K562 (cell line): ENCODE measurements around the gene ZNF512B. TPM values are rescaled to one million over a fixed set of nuclear protein-coding genes. Genes with fewer than 3 reads are reported as not detected.
A peak's percentile ranks its signal among the peaks of the same experiment; 100 is the strongest.

Experiments used
- ATAC-seq: fragments of 200-7000 bp; cut with Tn5 transposase; 3 replicates; pipeline ENCODE4 v1.9.1; 2020; ENCODE audit warnings: moderate library complexity
- BruUV-seq: library from RNA; stranded (reverse); fragments of 400-500 nt; replicated peaks from 2 replicates; lab custom pipeline; 2021; lab: Mats Ljungman, UMichigan
- CTCF ChIA-PET: fragments of 300-600 bp; formaldehyde crosslinking; extraction: SDS; loops from one replicate; lab custom pipeline; 2021; ENCODE audit warnings: low intra/inter-chr PET ratio; lab: Yijun Ruan, JAX
- POLR2A ChIA-PET: fragments of 300-600, 350-650 bp; sonication (Branson Sonifier 250); formaldehyde crosslinking; extraction: SDS; loops from one replicate; lab custom pipeline; 2021; ENCODE audit warnings: antibody characterized with exemption, inconsistent platforms; lab: Yijun Ruan, JAX
- DNase-seq, 4 experiments: peaks; one replicate each; pipeline versions ENCODE4 v3.0.0 to v3.0.0-alpha.2; 2011 to 2018; ENCODE audit warnings: low spot score in 3 of 4, mixed read lengths in 3 of 4; ENCODE audit errors: extremely low read depth in 1 of 4
- FAIRE-seq: peaks from 2 replicates; lab custom pipeline; 2011; peaks lifted over from hg19 to GRCh38; lab: Jason Lieb, UNC
- H2AFZ ChIP-seq: 2 replicates; pipeline ENCODE4 v1.6.0; 2011; ENCODE audit warnings: low read depth, low read length, control low read depth, inconsistent platforms
- H3K27ac ChIP-seq: fragments of 200-600 bp; 3 replicates; pipeline ENCODE4 v1.8.0; 2011; ENCODE audit warnings: low read depth, mild to moderate bottlenecking, control low read depth, inconsistent platforms, low read length, moderate library complexity, mixed read lengths; ENCODE audit errors: extremely low read depth
- H3K27me3 ChIP-seq, 2 experiments: fragments of 300-600 bp in 1 of 2; 2 replicates in 1 of 2; 3 replicates in 1 of 2; pipeline versions ENCODE4 v1.6.0 to v1.8.0; 2011; ENCODE audit warnings: inconsistent platforms in 2 of 2, low read length in 2 of 2, mild to moderate bottlenecking in 1 of 2, mixed read lengths in 1 of 2, moderate library complexity in 1 of 2; ENCODE audit not compliant: control insufficient read depth in 2 of 2, insufficient read depth in 2 of 2
- H3K36me3 ChIP-seq: fragments of 300-600 bp; 3 replicates; pipeline ENCODE4 v1.8.0; 2011; ENCODE audit warnings: mild to moderate bottlenecking, low read length, inconsistent platforms; ENCODE audit not compliant: control insufficient read depth, insufficient read depth
- H3K4me1 ChIP-seq, 2 experiments: fragments of 200-600 bp in 1 of 2; replicated peaks in 1 of 2; 2 replicates in 1 of 2; 3 replicates in 1 of 2; pipeline versions ENCODE4 v1.5.1 to v1.8.0; 2011; ENCODE audit warnings: inconsistent platforms in 2 of 2, low read length in 2 of 2, mild to moderate bottlenecking in 1 of 2, mixed read lengths in 1 of 2, moderate library complexity in 1 of 2; ENCODE audit not compliant: control insufficient read depth in 2 of 2, insufficient read depth in 2 of 2
- H3K4me2 ChIP-seq: 2 replicates; pipeline ENCODE4 v1.6.1; 2011; ENCODE audit warnings: low read length, control low read depth, inconsistent platforms, mixed read lengths; ENCODE audit not compliant: insufficient read depth
- H3K4me3 ChIP-seq: fragments of 200-600 bp; sonication (generic), shearing (Covaris generic); 2 replicates; pipeline ENCODE4 v1.5.1; 2016; ENCODE audit warnings: control low read depth, inconsistent platforms
- H3K79me2 ChIP-seq: fragments of 200-600 bp; 3 replicates; pipeline ENCODE4 v1.8.0; 2011; ENCODE audit warnings: low read length, inconsistent platforms; ENCODE audit not compliant: control insufficient read depth, insufficient read depth
- H3K9ac ChIP-seq, 2 experiments: 2 replicates each; pipeline versions ENCODE4 v1.6.0 to v1.6.1; 2011; ENCODE audit warnings: low read depth in 2 of 2, low read length in 2 of 2, control low read depth in 1 of 2, inconsistent platforms in 1 of 2, mild to moderate bottlenecking in 1 of 2, mixed read lengths in 1 of 2; ENCODE audit not compliant: insufficient read depth in 1 of 2
- H3K9me1 ChIP-seq: one replicate; pipeline ENCODE4 v1.6.0; 2011; ENCODE audit warnings: inconsistent platforms, mild to moderate bottlenecking, low read length, moderate library complexity; ENCODE audit not compliant: control insufficient read depth, insufficient read depth
- H3K9me3 ChIP-seq: replicated peaks from 2 replicates; pipeline ENCODE4 v1.5.1; 2011; ENCODE audit warnings: low read depth, low read length, inconsistent platforms; ENCODE audit not compliant: control insufficient read depth, insufficient read depth
- H4K20me1 ChIP-seq: replicated peaks from 2 replicates; pipeline ENCODE4 v1.6.1; 2011; ENCODE audit warnings: low read length, inconsistent platforms, mixed read lengths; ENCODE audit not compliant: control insufficient read depth, insufficient read depth
- HDAC8 ChIP-seq: fragments of 450-650 bp; IDR thresholded peaks from 2 replicates; pipeline ENCODE4 v1.6.1; 2016; ENCODE audit warnings: mild to moderate bottlenecking, missing genetic modification characterization, moderate library complexity, missing compliant biosample characterization
- MIER1 ChIP-seq: fragments of 450-650 bp; IDR thresholded peaks from 2 replicates; pipeline ENCODE4 v1.6.1; 2016; ENCODE audit warnings: antibody characterized with exemption, mild to moderate bottlenecking, low read depth
- POLR2G ChIP-seq: fragments of 200-400 bp; formaldehyde crosslinking; IDR thresholded peaks from 2 replicates; pipeline ENCODE4 v1.6.1; 2017; ENCODE audit warnings: low read depth, mild to moderate bottlenecking, antibody characterized with exemption, low read length, moderate library complexity
- WGBS: fragments of 100-300 bp; shearing (Covaris generic); methylation state at CpG from one replicate; pipeline ENCODE4 v1.1.6; 2016; ENCODE audit warnings: low coverage, mixed read lengths; ENCODE audit not compliant: insufficient coverage; ENCODE audit errors: missing lambda C conversion rate; 5-methylcytosine and 5-hydroxymethylcytosine counted together
- in situ Hi-C: fragments of 300-500 bp; cut with MboI; formaldehyde crosslinking; loops from 4 replicates; pipeline ENCODE4 v1.15.0; 2018; ENCODE audit warnings: inconsistent platforms, mixed read lengths
- intact Hi-C: fragments of 100-400 bp; cut with micrococcal nuclease; formaldehyde crosslinking; loops from 2 replicates; pipeline ENCODE4 v1.14.2; 2022
- polyA plus RNA-seq, 8 experiments: library from polyadenylated mRNA; depleted of rRNA in 4 of 8; stranded (reverse) in 5 of 8; unstranded in 3 of 8; fragments of >200 nt; fragmentation: Nextera tagmentation in 2 of 8; fragmentation: Illumina TruSeq in 1 of 8; extraction: Ambion mirVana in 2 of 8; extraction: Trizol in 1 of 8; gene quantifications; 2 replicates each; pipeline versions ENCODE4 v1.2.1 to v1.2.3, GENCODE V29; 2011 to 2014; ENCODE audit warnings: inconsistent platforms in 1 of 8, missing spikeins in 1 of 8
- total RNA-seq, 7 experiments: library from RNA; depleted of rRNA in 6 of 7; stranded (reverse); fragments of >200 nt in 6 of 7; fragmentation: Illumina TruSeq in 2 of 7; extraction: Trizol in 2 of 7; gene quantifications; 2 replicates each; pipeline versions ENCODE4 v1.2.1 to v1.2.3, GENCODE V29; 2011 to 2021; ENCODE audit warnings: low replicate concordance in 1 of 7

The ZNF512B gene
- total and polyA plus RNA-seq, 9 of the 15 experiments (the other 6 are each of a cell fraction or from before 2014, with no cell fraction given), result 0.01 to 27.8 (median 8.2) TPM

DNA sequence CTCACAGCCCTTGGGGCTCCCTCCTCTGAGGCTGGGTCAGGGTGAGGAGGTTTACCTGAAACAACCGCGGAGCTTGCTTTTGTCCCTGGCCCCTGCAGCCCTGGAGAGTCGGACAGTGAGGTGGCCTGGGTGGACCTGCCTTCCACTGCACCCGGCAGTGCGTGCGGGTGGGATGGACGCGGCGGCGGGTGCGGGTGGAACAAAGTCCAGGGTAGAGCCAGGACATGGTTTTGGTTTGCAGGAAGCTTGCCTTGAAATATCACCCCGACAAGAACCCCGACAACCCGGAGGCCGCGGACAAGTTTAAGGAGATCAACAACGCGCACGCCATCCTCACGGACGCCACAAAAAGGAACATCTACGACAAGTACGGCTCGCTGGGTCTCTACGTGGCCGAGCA is 40.7 kb downstream of the ZNF512B start:
- no peak for FAIRE-seq
- Histone ChIP-seq H3K9me3 (no peaks in the 10 kb centered on the region), H3K4me3 (no peak overlapping the region), H4K20me1 (0 out of 2 replicates have a peak, but pooled peaks cover 4% of the 10 kb centered on the region), H2AFZ (no peak overlapping the region), H3K79me2 (peaks cover 14% of the 10 kb centered on the region), H3K9me1 (no peaks in the 10 kb centered on the region), H3K9ac (no peak overlapping the region), H3K4me1 (peaks cover 0 to 18% of the 10 kb centered on the region in 2 experiments; a peak in 2 of 5 replicates), H3K36me3 (peaks cover 77% of the 10 kb centered on the region; the same call in 2 of the 3 replicates), H3K27ac (no peak overlapping the region), H3K4me2 (no peak overlapping the region), H3K27me3 (no peaks in the 10 kb centered on the region)
- peak; percentile 40; the same call in 1 of the 2 replicates for TF ChIP-seq POLR2G
- no peak for TF ChIP-seq MIER1
- BruUV-seq, result no TSS peak
- intact Hi-C loops (no loop called here), in situ Hi-C loops (no loop called here)
- no peak for ATAC-seq
- DNase-seq, result no peak
- ChIA-PET POLR2A (interaction anchor here (0.6 to 1.3 kb wide), 2 partner anchors 11 to 918 kb away, joined by 3 to 4 read pairs; no protein-coding TSS in a partner anchor), CTCF (no interaction called here)
- WGBS, result 98% methylated on average over 23 of the region's 26 CpGs

DNA sequence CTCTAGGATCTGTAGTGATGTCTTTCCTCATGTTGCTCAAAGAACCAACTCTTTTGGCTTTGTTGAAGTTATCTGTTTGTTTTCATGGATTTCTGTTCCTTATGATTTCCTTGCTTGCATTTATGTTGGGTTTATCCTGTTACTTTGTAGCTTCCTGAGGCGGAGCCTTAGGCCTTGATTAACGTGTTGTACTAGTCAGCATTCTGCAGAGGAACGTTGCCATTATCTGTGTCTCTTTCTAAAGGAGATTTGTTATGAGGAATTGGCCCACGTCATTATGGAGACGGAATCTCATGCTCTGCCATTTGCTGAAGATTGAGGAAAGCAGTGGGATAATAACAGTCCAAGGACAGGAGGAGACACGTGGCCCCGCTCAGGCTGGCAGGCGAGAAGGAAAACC is 43.4 kb downstream of the ZNF512B start:
- TF ChIP-seq HDAC8 (tag), result no peak
- POLR2A ChIA-PET, result no interaction called here
- Histone ChIP-seq H2AFZ (no peak overlapping the region), H3K4me3 (no peak overlapping the region), H3K9ac (0 out of 4 replicates have a peak overlapping the region, but pooled peaks of 1 of the 2 experiments have one; percentile 28), H3K36me3 (peaks cover 52% of the 10 kb centered on the region; the same call in 2 of the 3 replicates), H3K79me2 (peaks cover 23% of the 10 kb centered on the region), H3K27ac (no peak overlapping the region), H3K4me1 (peaks cover 0 to 11% of the 10 kb centered on the region in 2 experiments; a peak in 2 of 5 replicates), H3K4me2 (no peak overlapping the region), H3K9me1 (no peaks in the 10 kb centered on the region), H3K9me3 (no peaks in the 10 kb centered on the region), H4K20me1 (0 out of 2 replicates have a peak, but pooled peaks cover 4% of the 10 kb centered on the region), H3K27me3 (no peaks in the 10 kb centered on the region)
- FAIRE-seq (peak; percentile 37), ATAC-seq (no peak), DNase-seq (no peak)
- in situ Hi-C loops (no loop called here), intact Hi-C loops (no loop called here)
- 85% methylated on average over 8 of the region's 8 CpGs for WGBS
- CTCF ChIA-PET, result no interaction called here
- TSS peak; percentile 27 for BruUV-seq
